ENCODE measurements around the gene HTD2. TPM values are rescaled to one million over a fixed set of nuclear protein-coding genes. Genes with fewer than 3 reads are reported as not detected.

HTD2 gene
- total RNA-seq, 2 donors from 2014 or later: 13.9 TPM; not detected in 1

DNA sequence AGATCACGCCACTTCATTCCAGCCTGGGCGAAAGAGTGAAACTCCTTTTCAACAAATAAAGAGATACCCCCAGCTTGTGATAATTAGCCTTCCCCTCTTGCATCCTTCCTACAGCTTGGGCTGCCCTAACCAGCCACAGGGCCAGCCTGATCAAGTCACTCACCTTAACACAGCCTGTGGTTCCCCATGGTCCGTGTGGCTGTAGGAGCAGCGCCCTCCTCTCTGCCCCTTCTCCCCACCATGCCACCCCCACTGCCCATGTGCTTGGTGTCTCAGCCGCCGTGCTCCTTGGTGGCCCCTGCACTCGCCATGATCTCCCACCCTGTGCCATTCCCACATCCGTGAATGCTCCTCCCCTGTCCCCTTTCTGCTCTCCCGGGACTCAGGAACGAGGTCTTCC lies 13.5 kb upstream of the HTD2 start:
- no peaks in the 10 kb centered on the region for H3K9me3 ChIP-seq
- ATAC-seq (ENCODE audit: insufficient number of reproducible peaks, low FRiP score, low read depth) (no peak), DNase-seq (ENCODE audit: low spot score) (no peak)
- TF ChIP-seq, protein P1, sequence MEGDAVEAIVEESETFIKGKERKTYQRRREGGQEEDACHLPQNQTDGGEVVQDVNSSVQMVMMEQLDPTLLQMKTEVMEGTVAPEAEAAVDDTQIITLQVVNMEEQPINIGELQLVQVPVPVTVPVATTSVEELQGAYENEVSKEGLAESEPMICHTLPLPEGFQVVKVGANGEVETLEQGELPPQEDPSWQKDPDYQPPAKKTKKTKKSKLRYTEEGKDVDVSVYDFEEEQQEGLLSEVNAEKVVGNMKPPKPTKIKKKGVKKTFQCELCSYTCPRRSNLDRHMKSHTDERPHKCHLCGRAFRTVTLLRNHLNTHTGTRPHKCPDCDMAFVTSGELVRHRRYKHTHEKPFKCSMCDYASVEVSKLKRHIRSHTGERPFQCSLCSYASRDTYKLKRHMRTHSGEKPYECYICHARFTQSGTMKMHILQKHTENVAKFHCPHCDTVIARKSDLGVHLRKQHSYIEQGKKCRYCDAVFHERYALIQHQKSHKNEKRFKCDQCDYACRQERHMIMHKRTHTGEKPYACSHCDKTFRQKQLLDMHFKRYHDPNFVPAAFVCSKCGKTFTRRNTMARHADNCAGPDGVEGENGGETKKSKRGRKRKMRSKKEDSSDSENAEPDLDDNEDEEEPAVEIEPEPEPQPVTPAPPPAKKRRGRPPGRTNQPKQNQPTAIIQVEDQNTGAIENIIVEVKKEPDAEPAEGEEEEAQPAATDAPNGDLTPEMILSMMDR (IDR thresholded peaks at IDR 0.05): no peak
- H3K27ac ChIP-seq: no peak overlapping the region
- no peaks in the 10 kb centered on the region for H3K36me3 ChIP-seq
- no peaks in the 10 kb centered on the region for H3K4me1 ChIP-seq (ENCODE audit: control insufficient read depth in 1 of 2, low read depth in 2 of 2)
- no peak overlapping the region for H3K4me3 ChIP-seq
- no peaks in the 10 kb centered on the region for H3K27me3 ChIP-seq (replicated peaks; ENCODE audit: insufficient read depth)

GRCh38 chr3:58293516-58293915 lies 12.8 kb upstream of the HTD2 start:
- Histone ChIP-seq H3K9me3 (no peaks in the 10 kb centered on the region), H3K27ac (no peak overlapping the region), H3K27me3 (replicated peaks; ENCODE audit: insufficient read depth) (no peaks in the 10 kb centered on the region), H3K4me1 (ENCODE audit: control insufficient read depth in 1 of 2, low read depth in 2 of 2) (no peaks in the 10 kb centered on the region), H3K36me3 (no peaks in the 10 kb centered on the region), H3K4me3 (no peak overlapping the region)
- DNase-seq (ENCODE audit: low spot score) (no peak), ATAC-seq (ENCODE audit: insufficient number of reproducible peaks, low FRiP score, low read depth) (no peak)
- TF ChIP-seq, protein P1 (IDR thresholded peaks at IDR 0.05): no peak

DNA sequence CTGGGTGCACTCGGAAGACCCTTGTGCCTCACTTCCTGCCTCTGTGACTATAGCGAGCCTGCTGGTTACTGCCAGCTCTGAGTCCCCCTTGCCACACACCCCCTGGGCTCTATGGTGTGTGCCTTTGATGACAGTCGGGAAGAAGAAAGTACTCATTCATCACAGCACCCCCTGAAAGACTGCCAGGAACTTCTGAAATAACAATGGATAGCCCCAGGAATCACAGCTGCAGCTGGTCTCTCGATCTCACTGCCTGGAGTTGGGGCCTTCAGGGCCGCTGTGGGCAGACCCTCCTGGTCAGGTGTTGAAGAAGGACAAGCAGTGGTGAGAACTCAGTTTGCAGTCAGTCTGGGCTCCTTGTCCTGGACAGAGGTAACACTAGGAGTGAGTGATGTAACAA lies 10.1 kb upstream of the HTD2 start:
- no peak for DNase-seq (ENCODE audit: low spot score)
- TF ChIP-seq, protein P1 (IDR thresholded peaks at IDR 0.05): no peak
- no peak for ATAC-seq (ENCODE audit: insufficient number of reproducible peaks, low FRiP score, low read depth)
- Histone ChIP-seq H3K27me3 (replicated peaks; ENCODE audit: insufficient read depth) (no peaks in the 10 kb centered on the region), H3K27ac (no peak overlapping the region), H3K9me3 (no peaks in the 10 kb centered on the region), H3K36me3 (no peaks in the 10 kb centered on the region), H3K4me1 (ENCODE audit: control insufficient read depth in 1 of 2, low read depth in 2 of 2) (peaks cover 0 to 5% of the 10 kb centered on the region in 2 donors), H3K4me3 (no peak overlapping the region)

DNA sequence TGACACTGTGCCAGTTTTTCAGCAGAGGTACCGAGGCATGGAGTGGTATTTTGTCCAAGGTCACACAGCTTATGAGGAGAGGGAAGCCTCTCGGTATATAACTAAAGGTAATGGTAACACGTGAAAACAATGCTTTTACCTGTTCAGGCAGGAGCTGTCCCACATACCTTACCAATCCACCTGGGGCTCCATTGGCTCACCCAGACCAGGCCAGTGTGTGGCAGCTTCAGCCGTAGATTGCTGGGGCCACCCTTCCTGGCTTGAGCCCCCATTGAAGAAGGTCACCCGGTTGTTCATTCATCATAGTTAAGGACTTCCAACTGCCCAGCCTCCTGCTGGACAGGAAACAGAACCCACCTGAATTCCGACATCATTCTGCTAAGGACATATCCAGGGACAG lies 9.5 kb upstream of the HTD2 start:
- DNase-seq (ENCODE audit: low spot score) (no peak), ATAC-seq (ENCODE audit: insufficient number of reproducible peaks, low FRiP score, low read depth) (no peak)
- no peaks in the 10 kb centered on the region for H3K36me3 ChIP-seq
- peaks cover 0 to 5% of the 10 kb centered on the region in 2 donors for H3K4me1 ChIP-seq (ENCODE audit: control insufficient read depth in 1 of 2, low read depth in 2 of 2)
- no peaks in the 10 kb centered on the region for H3K9me3 ChIP-seq
- H3K27me3 ChIP-seq (replicated peaks; ENCODE audit: insufficient read depth): no peaks in the 10 kb centered on the region
- no peak overlapping the region for H3K27ac ChIP-seq
- H3K4me3 ChIP-seq: no peak overlapping the region
- TF ChIP-seq, protein P1 (IDR thresholded peaks at IDR 0.05): no peak

DNA sequence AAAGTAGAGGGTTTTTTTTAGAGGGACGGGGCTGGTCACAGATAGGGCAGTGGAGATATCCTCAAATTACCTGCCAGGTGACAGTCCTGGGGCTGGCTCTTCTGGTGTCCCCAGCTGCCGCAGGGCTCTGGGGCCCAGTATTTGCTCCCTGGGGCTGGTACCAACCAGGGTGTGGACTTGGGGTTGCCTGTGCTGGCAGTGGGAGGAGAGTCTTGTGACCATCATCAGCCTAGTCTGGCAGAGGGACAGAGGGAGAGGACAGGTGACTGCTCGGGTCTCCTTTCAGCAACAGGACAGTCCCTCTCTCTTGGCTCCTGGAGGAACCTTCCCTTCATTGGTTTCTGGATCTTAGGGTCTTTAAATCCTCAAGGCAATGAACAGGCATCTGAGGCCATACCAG lies 8.1 kb upstream of the HTD2 start:
- TF ChIP-seq, protein P1 (IDR thresholded peaks at IDR 0.05): no peak
- no peaks in the 10 kb centered on the region for H3K36me3 ChIP-seq
- no peak overlapping the region for H3K27ac ChIP-seq
- H3K27me3 ChIP-seq (replicated peaks; ENCODE audit: insufficient read depth): no peaks in the 10 kb centered on the region
- DNase-seq (ENCODE audit: low spot score) (no peak), ATAC-seq (ENCODE audit: insufficient number of reproducible peaks, low FRiP score, low read depth) (no peak)
- no peak overlapping the region for H3K4me3 ChIP-seq
- H3K9me3 ChIP-seq: no peaks in the 10 kb centered on the region
- H3K4me1 ChIP-seq (ENCODE audit: control insufficient read depth in 1 of 2, low read depth in 2 of 2): peaks cover 0 to 5% of the 10 kb centered on the region in 2 donors

Data from thoracic aorta (tissue), 2 donors.